Neural cell (in vitro differentiated cells): ENCODE results near the gene PRKCA. TPM values are rescaled to one million over a fixed set of nuclear protein-coding genes. Genes with fewer than 3 reads are reported as not detected.

Experiments used
- H2AFZ ChIP-seq: fragments of 200-600, 300-800 bp; sonication (generic), shearing (Covaris generic); 2 replicates; pipeline ENCODE4 v1.6.0; 2014; ENCODE audit warnings: low read depth, mild to moderate bottlenecking, antibody characterized with exemption, low read length, moderate library complexity
- H3F3A ChIP-seq: fragments of 200-600 bp; shearing (Covaris generic); 2 replicates; pipeline ENCODE4 v1.6.1; 2016; ENCODE audit warnings: mild to moderate bottlenecking, moderate library complexity, mixed read lengths, antibody characterized with exemption, low read length; ENCODE audit not compliant: insufficient read depth, poor library complexity, severe bottlenecking
- H3K27ac ChIP-seq: fragments of 200-600, 300-800 bp; sonication (generic), shearing (Covaris generic); 2 replicates; pipeline ENCODE4 v1.5.1; 2014; ENCODE audit warnings: mild to moderate bottlenecking, low read length, moderate library complexity
- H3K27me3 ChIP-seq: fragments of 300-800, 200-600 bp; sonication (generic), shearing (Covaris generic); 2 replicates; pipeline ENCODE4 v1.6.0; 2014; ENCODE audit warnings: mild to moderate bottlenecking, low read depth, low read length, moderate library complexity; ENCODE audit not compliant: insufficient read depth
- H3K36me3 ChIP-seq: fragments of 300-800, 200-600 bp; sonication (generic), shearing (Covaris generic); 2 replicates; pipeline ENCODE4 v1.5.1; 2014; ENCODE audit warnings: mild to moderate bottlenecking, antibody characterized with exemption, low read length, moderate library complexity; ENCODE audit not compliant: insufficient read depth
- H3K4me2 ChIP-seq: fragments of 300-800, 200-600 bp; sonication (generic), shearing (Covaris generic); 2 replicates; pipeline ENCODE4 v1.6.0; 2014; ENCODE audit warnings: mild to moderate bottlenecking, low read length
- H3K4me3 ChIP-seq: fragments of 300-800, 200-600 bp; sonication (generic), shearing (Covaris generic); 2 replicates; pipeline ENCODE4 v1.5.1; 2014; ENCODE audit warnings: mild to moderate bottlenecking, low read length, moderate library complexity
- H3K79me2 ChIP-seq: fragments of 200-600 bp; shearing (Covaris generic); replicated peaks from 2 replicates; pipeline ENCODE4 v1.6.0; 2014; ENCODE audit warnings: mild to moderate bottlenecking, low read length, moderate library complexity; ENCODE audit not compliant: insufficient read depth
- H3K9ac ChIP-seq: fragments of 300-800, 200-600 bp; sonication (generic), shearing (Covaris generic); 2 replicates; pipeline ENCODE4 v1.6.1; 2016; ENCODE audit warnings: mild to moderate bottlenecking, low read length, mixed read lengths
- H3K9me2 ChIP-seq: fragments of 200-600 bp; shearing (Covaris generic); 2 replicates; pipeline ENCODE4 v1.6.1; 2016; ENCODE audit warnings: mild to moderate bottlenecking, low read length, mixed read lengths; ENCODE audit not compliant: insufficient read depth
- H3K9me3 ChIP-seq: fragments of 200-600, 300-800 bp; sonication (generic), shearing (Covaris generic); 2 replicates; pipeline ENCODE4 v1.6.1; 2016; ENCODE audit warnings: mild to moderate bottlenecking, mixed run types, low read length, moderate library complexity, mixed read lengths
- H4K20me1 ChIP-seq: fragments of 200-600 bp; shearing (Covaris generic); 2 replicates; pipeline ENCODE4 v1.6.1; 2016; ENCODE audit warnings: mild to moderate bottlenecking, mixed run types; ENCODE audit not compliant: insufficient read depth
- CTCF ChIP-seq: fragments of 450-650 bp; IDR thresholded peaks from 2 replicates; pipeline ENCODE4 v1.5.1; 2014; ENCODE audit warnings: antibody characterized with exemption, mild to moderate bottlenecking, moderate library complexity; ENCODE audit not compliant: poor library complexity, severe bottlenecking
- EP300 ChIP-seq: fragments of 450-650 bp; conservative IDR thresholded peaks from 2 replicates; pipeline ENCODE4 v1.6.1; 2014; ENCODE audit warnings: antibody characterized with exemption, mild to moderate bottlenecking, moderate library complexity; ENCODE audit not compliant: poor library complexity, severe bottlenecking
- EZH2 ChIP-seq: fragments of 200-600, 300-800 bp; shearing (Covaris generic), sonication (generic); IDR thresholded peaks from 2 replicates; pipeline ENCODE4 v1.6.1; 2014; ENCODE audit warnings: antibody characterized with exemption, low read length, borderline replicate concordance, mild to moderate bottlenecking; ENCODE audit not compliant: insufficient read depth, poor library complexity, severe bottlenecking
- MXI1 ChIP-seq: fragments of 450-650 bp; conservative IDR thresholded peaks from 2 replicates; pipeline ENCODE4 v1.6.1; 2014; ENCODE audit warnings: antibody characterized with exemption, mild to moderate bottlenecking; ENCODE audit not compliant: poor library complexity, severe bottlenecking
- POLR2AphosphoS5 ChIP-seq: IDR thresholded peaks from 2 replicates; pipeline ENCODE4 v1.6.1; 2012
- RAD21 ChIP-seq: fragments of 450-650 bp; conservative IDR thresholded peaks from 2 replicates; pipeline ENCODE4 v1.6.1; 2014; ENCODE audit warnings: antibody characterized with exemption, mild to moderate bottlenecking, moderate library complexity
- REST ChIP-seq: IDR thresholded peaks from 2 replicates; pipeline ENCODE4 v1.6.1; 2012; ENCODE audit warnings: borderline replicate concordance
- SMC3 ChIP-seq: fragments of 450-650 bp; conservative IDR thresholded peaks from 2 replicates; pipeline ENCODE4 v1.6.1; 2014; ENCODE audit warnings: antibody characterized with exemption, mild to moderate bottlenecking, moderate library complexity; ENCODE audit not compliant: poor library complexity
- TAF1 ChIP-seq: IDR thresholded peaks from 2 replicates; pipeline ENCODE4 v1.6.1; 2012; ENCODE audit warnings: low read depth
- polyA plus RNA-seq: library from polyadenylated mRNA; depleted of rRNA; stranded (reverse); fragments of >200 nt; gene quantifications from 2 replicates; pipeline ENCODE4 v1.2.3, GENCODE V29; 2014

Gene PRKCA
- polyA plus RNA-seq, 1 donor from 2014 or later: 5.9 TPM

- H3K27ac ChIP-seq: no peak overlapping the region
- TF ChIP-seq RAD21 (no peak), MXI1 (no peak)
- H3F3A ChIP-seq: no peaks in the 10 kb centered on the region
- H4K20me1 ChIP-seq: no peaks in the 10 kb centered on the region
- H3K4me2 ChIP-seq: no peak overlapping the region
- no peaks in the 10 kb centered on the region for H3K79me2 ChIP-seq
- H3K36me3 ChIP-seq: no peaks in the 10 kb centered on the region
- H3K4me3 ChIP-seq: no peak overlapping the region
- no peaks in the 10 kb centered on the region for H3K9me3 ChIP-seq
- no peaks in the 10 kb centered on the region for H3K27me3 ChIP-seq
- H2AFZ ChIP-seq: no peak overlapping the region
- no peak overlapping the region for H3K9ac ChIP-seq
- H3K9me2 ChIP-seq: no peaks in the 10 kb centered on the region
Measured at GRCh38 chr17:66458782-66459181, 156.4 kb downstream of the PRKCA start.

GRCh38 chr17:66459811-66460270 is 157.4 kb downstream of the PRKCA start:
- no peaks in the 10 kb centered on the region for H3K36me3 ChIP-seq
- no peak overlapping the region for H3K4me2 ChIP-seq
- no peaks in the 10 kb centered on the region for H3F3A ChIP-seq
- H3K4me3 ChIP-seq: no peak overlapping the region
- no peaks in the 10 kb centered on the region for H3K79me2 ChIP-seq
- no peak overlapping the region for H2AFZ ChIP-seq
- H4K20me1 ChIP-seq: no peaks in the 10 kb centered on the region
- H3K9me2 ChIP-seq: no peaks in the 10 kb centered on the region
- no peak overlapping the region for H3K27ac ChIP-seq
- TF ChIP-seq RAD21 (no peak), POLR2AphosphoS5 (no peak), CTCF (no peak), MXI1 (no peak), EZH2 (no peak), TAF1 (no peak), REST (no peak), SMC3 (no peak), EP300 (no peak)
- H3K27me3 ChIP-seq: no peaks in the 10 kb centered on the region
- no peak overlapping the region for H3K9ac ChIP-seq
- H3K9me3 ChIP-seq: no peaks in the 10 kb centered on the region

GRCh38 chr17:66460558-66460957 is 158.1 kb downstream of the PRKCA start:
- Histone ChIP-seq H3K4me2 (no peak overlapping the region), H3K27ac (no peak overlapping the region), H3K9me2 (no peaks in the 10 kb centered on the region)

More at GRCh38 chr17:66460558-66460957, 158.1 kb downstream of the PRKCA start:
- Histone ChIP-seq H3K79me2 (no peaks in the 10 kb centered on the region), H2AFZ (no peak overlapping the region), H4K20me1 (no peaks in the 10 kb centered on the region), H3K27me3 (no peaks in the 10 kb centered on the region), H3K9me3 (no peaks in the 10 kb centered on the region), H3K36me3 (no peaks in the 10 kb centered on the region), H3K4me3 (no peak overlapping the region), H3F3A (no peaks in the 10 kb centered on the region), H3K9ac (no peak overlapping the region)
- TF ChIP-seq REST (no peak), EP300 (no peak), POLR2AphosphoS5 (no peak), CTCF (no peak), MXI1 (no peak)
